Measurements from ENCODE around the gene RBM39. TPM values are rescaled to one million over a fixed set of nuclear protein-coding genes. Genes with fewer than 3 reads are reported as not detected.

Gene RBM39
- total RNA-seq, 2 experiments from 2014 or later: 330 to 349 TPM

GRCh38 chr20:35737865-35738333 is 4.2 kb downstream of the RBM39 start:
- Mint-ChIP-seq H3K4me1 (peaks cover 52% of the 10 kb centered on the region), H3K9me3 (no peaks in the 10 kb centered on the region), H3K27ac (peak overlapping the region; percentile 83), H3K36me3 (peaks cover 74% of the 10 kb centered on the region), H3K4me3 (peak overlapping the region; percentile 78), H3K27me3 (peaks cover 11% of the 10 kb centered on the region)
- no peak for DNase-seq

- Mint-ChIP-seq H3K27me3 (peaks cover 3% of the 10 kb centered on the region), H3K4me3 (peak overlapping the region; percentile 67), H3K4me1 (peaks cover 61% of the 10 kb centered on the region), H3K36me3 (peaks cover 66% of the 10 kb centered on the region), H3K9me3 (no peaks in the 10 kb centered on the region), H3K27ac (peak overlapping the region; percentile 80)
- no peak for DNase-seq
These were observed 6.1 kb downstream of the RBM39 start for GRCh38 chr20:35735826-35736470.

- peaks cover 60% of the 10 kb centered on the region for H3K36me3 Mint-ChIP-seq
- peak overlapping the region; percentile 61 for H3K27ac Mint-ChIP-seq
- peaks cover 3% of the 10 kb centered on the region for H3K27me3 Mint-ChIP-seq
- H3K9me3 Mint-ChIP-seq: no peaks in the 10 kb centered on the region
- peak overlapping the region; percentile 45 for H3K4me3 Mint-ChIP-seq
- no peak for DNase-seq
- peaks cover 65% of the 10 kb centered on the region for H3K4me1 Mint-ChIP-seq
These were observed 7.0 kb downstream of the RBM39 start for GRCh38 chr20:35734777-35735649.

GRCh38 chr20:35734374-35734773 is 7.7 kb downstream of the RBM39 start:
- no peaks in the 10 kb centered on the region for H3K9me3 Mint-ChIP-seq
- no peak for DNase-seq
- peak overlapping the region; percentile 45 for H3K4me3 Mint-ChIP-seq
- peaks cover 65% of the 10 kb centered on the region for H3K4me1 Mint-ChIP-seq
- H3K36me3 Mint-ChIP-seq: peaks cover 58% of the 10 kb centered on the region
- peak overlapping the region; percentile 61 for H3K27ac Mint-ChIP-seq
- H3K27me3 Mint-ChIP-seq: peaks cover 3% of the 10 kb centered on the region

- peaks cover 3% of the 10 kb centered on the region for H3K27me3 Mint-ChIP-seq
- peaks cover 43% of the 10 kb centered on the region for H3K36me3 Mint-ChIP-seq
These were observed 9.4 kb downstream of the RBM39 start for GRCh38 chr20:35732644-35732982.

GRCh38 chr20:35731862-35732643 is 10.0 kb downstream of the RBM39 start:
- peaks cover 38% of the 10 kb centered on the region for H3K36me3 Mint-ChIP-seq
- H3K27me3 Mint-ChIP-seq: peaks cover 3% of the 10 kb centered on the region
- H3K4me3 Mint-ChIP-seq: peak overlapping the region; percentile 12
- H3K4me1 Mint-ChIP-seq: peaks cover 52% of the 10 kb centered on the region
- no peaks in the 10 kb centered on the region for H3K9me3 Mint-ChIP-seq
- H3K27ac Mint-ChIP-seq: peak overlapping the region; percentile 4
- DNase-seq: no peak

More at GRCh38 chr20:35732644-35732982, 9.4 kb downstream of the RBM39 start:
- no peak for DNase-seq
- H3K4me3 Mint-ChIP-seq: peak overlapping the region; percentile 48
- H3K4me1 Mint-ChIP-seq: peaks cover 53% of the 10 kb centered on the region
- no peak overlapping the region for H3K27ac Mint-ChIP-seq
- H3K9me3 Mint-ChIP-seq: no peaks in the 10 kb centered on the region

- Mint-ChIP-seq H3K36me3 (peaks cover 42% of the 10 kb centered on the region), H3K4me3 (no peak overlapping the region), H3K9me3 (no peaks in the 10 kb centered on the region), H3K27me3 (peaks cover 3% of the 10 kb centered on the region), H3K4me1 (peaks cover 52% of the 10 kb centered on the region), H3K27ac (no peak overlapping the region)
- DNase-seq: no peak
These were observed 10.6 kb downstream of the RBM39 start for GRCh38 chr20:35731469-35731788.

- Mint-ChIP-seq H3K27ac (no peak overlapping the region), H3K9me3 (no peaks in the 10 kb centered on the region), H3K4me1 (peaks cover 48% of the 10 kb centered on the region), H3K36me3 (peaks cover 42% of the 10 kb centered on the region), H3K4me3 (no peak overlapping the region), H3K27me3 (peaks cover 3% of the 10 kb centered on the region)
- DNase-seq: no peak
These were observed 11.2 kb downstream of the RBM39 start for GRCh38 chr20:35730583-35731468.

GRCh38 chr20:35729836-35730582 is 12.1 kb downstream of the RBM39 start:
- Mint-ChIP-seq H3K4me1 (peaks cover 45% of the 10 kb centered on the region), H3K36me3 (peaks cover 44% of the 10 kb centered on the region), H3K4me3 (no peak overlapping the region), H3K9me3 (no peaks in the 10 kb centered on the region), H3K27me3 (peaks cover 3% of the 10 kb centered on the region), H3K27ac (peak overlapping the region; percentile 25)
- no peak for DNase-seq

- no peak for DNase-seq
- Mint-ChIP-seq H3K9me3 (no peaks in the 10 kb centered on the region), H3K27ac (no peak overlapping the region), H3K27me3 (peaks cover 3% of the 10 kb centered on the region), H3K4me3 (no peak overlapping the region), H3K36me3 (peaks cover 43% of the 10 kb centered on the region), H3K4me1 (peaks cover 43% of the 10 kb centered on the region)
These were observed 12.7 kb downstream of the RBM39 start for GRCh38 chr20:35729283-35729807.

GRCh38 chr20:35726842-35727711 is 15.0 kb downstream of the RBM39 start:
- DNase-seq: no peak
- Mint-ChIP-seq H3K4me1 (peaks cover 40% of the 10 kb centered on the region), H3K27me3 (no peaks in the 10 kb centered on the region), H3K9me3 (no peaks in the 10 kb centered on the region), H3K36me3 (peaks cover 44% of the 10 kb centered on the region), H3K4me3 (no peak overlapping the region), H3K27ac (no peak overlapping the region)

GRCh38 chr20:35724321-35725230 is 17.5 kb downstream of the RBM39 start:
- H3K27me3 Mint-ChIP-seq: no peaks in the 10 kb centered on the region
- H3K9me3 Mint-ChIP-seq: no peaks in the 10 kb centered on the region
- H3K4me3 Mint-ChIP-seq: no peak overlapping the region
- peaks cover 43% of the 10 kb centered on the region for H3K4me1 Mint-ChIP-seq
- peak overlapping the region; percentile 72 for H3K27ac Mint-ChIP-seq
- peaks cover 52% of the 10 kb centered on the region for H3K36me3 Mint-ChIP-seq
- no peak for DNase-seq
